Spleen (tissue), 7 donors: ENCODE data around the gene PANX1.

Experiments used
- CTCF ChIP-seq, 11 experiments: fragments of 200-600 bp in 7 of 11; fragments of 450-650 bp in 4 of 11; sonication (generic) in 4 of 11; IDR thresholded peaks in 8 of 11; conservative IDR thresholded peaks in 3 of 11; 1 replicate in 7 of 11; 2 replicates in 4 of 11; pipeline versions ENCODE4 v1.4.0 to v1.8.0; 2016 to 2021; ENCODE audit warnings: antibody characterized with exemption in 11 of 11, inconsistent platforms in 4 of 11, mild to moderate bottlenecking in 1 of 11
- POLR2A ChIP-seq, 3 donors: fragments of 450-650 bp; IDR thresholded peaks; one replicate each; pipeline ENCODE4 v1.5.1; 2017; ENCODE audit warnings: antibody characterized with exemption in 3 of 3, mild to moderate bottlenecking in 1 of 3
- POLR2AphosphoS5 ChIP-seq, 3 donors: sonication (generic); formaldehyde crosslinking; IDR thresholded peaks; one replicate each; pipeline ENCODE4 v1.5.1; 2017; ENCODE audit warnings: antibody characterized with exemption in 3 of 3
- donor health status: DM: no; HTN: no; CAD: no; lungs with moderate emphysema.
- donor health status: DM: no; HTN: no; CAD: no.
- donor health status: DM: no; HTN: no; CAD: no.

GRCh38 chr11:94224078-94224477 lies 95.4 kb downstream of the PANX1 start:
- no peak for TF ChIP-seq CTCF (IDR thresholded peaks at IDR 0.05 in 8 of 11, conservative IDR thresholded peaks at IDR 0.05 in 3 of 11)
- no peak for TF ChIP-seq POLR2A (IDR thresholded peaks at IDR 0.05)
- TF ChIP-seq POLR2AphosphoS5 (IDR thresholded peaks at IDR 0.05), result no peak
